Kidney (tissue), 14 donors: ENCODE data around the gene MEGF9. TPM values are rescaled to one million over a fixed set of nuclear protein-coding genes. Genes with fewer than 3 reads are reported as not detected.

Source experiments
- DNase-seq, 5 donors: peaks; one replicate each; pipeline ENCODE4 v3.0.0-alpha.2; 2013 to 2020
- FAIRE-seq: peaks from 2 replicates; lab custom pipeline; 2012; peaks lifted over from hg19 to GRCh38; lab: Jason Lieb, UNC
- H3K27ac ChIP-seq, 2 donors: one replicate each; pipeline ENCODE4 v1.7.0; 2013; ENCODE audit warnings: low read depth in 2 of 2, low read length in 2 of 2, inconsistent platforms in 1 of 2
- H3K27me3 ChIP-seq: one replicate; pipeline ENCODE4 v1.7.1; 2013; ENCODE audit warnings: low read length, inconsistent platforms; ENCODE audit not compliant: control insufficient read depth, insufficient read depth
- H3K36me3 ChIP-seq, 3 donors: one replicate each; pipeline versions ENCODE4 v1.7.0 to v1.7.1; 2013; ENCODE audit warnings: low read length in 3 of 3, control low read depth in 1 of 3, inconsistent platforms in 1 of 3; ENCODE audit not compliant: insufficient read depth in 3 of 3, control insufficient read depth in 2 of 3
- H3K4me1 ChIP-seq, 3 donors: one replicate each; pipeline versions ENCODE4 v1.7.0 to v1.7.1; 2013; ENCODE audit warnings: low read length in 3 of 3, inconsistent platforms in 1 of 3, low read depth in 1 of 3; ENCODE audit not compliant: control insufficient read depth in 2 of 3, insufficient read depth in 2 of 3
- H3K4me3 ChIP-seq, 3 donors: one replicate each; pipeline versions ENCODE4 v1.7.0 to v1.8.1; 2013; ENCODE audit warnings: low read length in 3 of 3, control low read depth in 1 of 3, inconsistent platforms in 1 of 3
- H3K9ac ChIP-seq, 3 donors: one replicate each; pipeline versions ENCODE4 v1.7.0 to v1.7.1; 2013; ENCODE audit warnings: low read length in 3 of 3, control low read depth in 1 of 3, inconsistent platforms in 1 of 3
- H3K9me3 ChIP-seq, 3 donors: one replicate each; pipeline versions ENCODE4 v1.7.0 to v1.7.1; 2013; ENCODE audit warnings: low read length in 3 of 3, control low read depth in 1 of 3, inconsistent platforms in 1 of 3; ENCODE audit not compliant: control insufficient read depth in 2 of 3, insufficient read depth in 1 of 3
- CTCF ChIP-seq: IDR thresholded peaks from 3 replicates; pipeline ENCODE4 v1.5.1; 2012; ENCODE audit warnings: mild to moderate bottlenecking, moderate library complexity, borderline replicate concordance; ENCODE audit not compliant: insufficient read depth; ENCODE audit errors: extremely low read depth
- intact Hi-C: fragments of 100-400 bp; cut with DNase I; formaldehyde crosslinking; loops from one replicate; pipeline ENCODE4 v1.11.1; 2022
- polyA plus RNA-seq: library from polyadenylated mRNA; stranded (reverse); fragments of 350-450 nt; fragmentation: Illumina TruSeq; extraction: RNeasy Lipid Tissue Mini Kit (QIAGEN cat#74804); gene quantifications from one replicate; pipeline ENCODE4 v1.2.3, GENCODE V29; 2014; ENCODE audit warnings: low read depth, low replicate concordance; ENCODE audit not compliant: insufficient read depth
- total RNA-seq: library from RNA; stranded (reverse); fragmentation: NEBNext Ultra II Directional; extraction: Animal tissue kit (Norgen Biotek cat#: 25700); gene quantifications from one replicate; pipeline ENCODE4 v1.2.1, GENCODE V29; 2021
- donor health status: control.
- donor health status: control.
- donor health status: control.
- donor health status: control.
- donor health status: control.
- donor health status: DM: yes; HTN: yes; CAD: no.
- donor health status: Normal renal cell carcinoma (clear cell type).

Gene MEGF9
- total and polyA plus RNA-seq, 2 donors from 2014 or later = 12.4 to 20.4 TPM

- Histone ChIP-seq H3K4me1 (peaks cover 0 to 2% (median 0%) of the 10 kb centered on the region in 3 donors), H3K9me3 (no peaks in the 10 kb centered on the region), H3K27me3 (no peaks in the 10 kb centered on the region), H3K9ac (no peak overlapping the region), H3K36me3 (no peaks in the 10 kb centered on the region), H3K4me3 (no peak overlapping the region), H3K27ac (no peak overlapping the region)
- intact Hi-C loops = no loop called here
- DNase-seq = no peak
- no peak for FAIRE-seq
- no peak for TF ChIP-seq CTCF
These were observed 34.1 kb downstream of the MEGF9 start for GRCh38 chr9:120680161-120680560.

- DNase-seq (no peak), FAIRE-seq (no peak)
- H3K27me3 ChIP-seq = no peaks in the 10 kb centered on the region
- TF ChIP-seq CTCF = no peak
- peaks cover 0 to 2% (median 0%) of the 10 kb centered on the region in 3 donors for H3K4me1 ChIP-seq
- no peaks in the 10 kb centered on the region for H3K36me3 ChIP-seq
- no peak overlapping the region for H3K27ac ChIP-seq
- intact Hi-C loops = no loop called here
- no peak overlapping the region for H3K4me3 ChIP-seq
- no peaks in the 10 kb centered on the region for H3K9me3 ChIP-seq
- no peak overlapping the region for H3K9ac ChIP-seq
These were observed 36.3 kb downstream of the MEGF9 start for GRCh38 chr9:120677965-120678364.

GRCh38 chr9:120676767-120677402 is 37.4 kb downstream of the MEGF9 start:
- FAIRE-seq (no peak), DNase-seq (no peak)
- H3K4me3 ChIP-seq = no peak overlapping the region
- intact Hi-C loops = no loop called here
- H3K27ac ChIP-seq = no peak overlapping the region
- no peaks in the 10 kb centered on the region for H3K36me3 ChIP-seq
- no peaks in the 10 kb centered on the region for H3K4me1 ChIP-seq
- H3K9ac ChIP-seq = no peak overlapping the region
- H3K27me3 ChIP-seq = no peaks in the 10 kb centered on the region
- TF ChIP-seq CTCF = no peak
- no peaks in the 10 kb centered on the region for H3K9me3 ChIP-seq
